Left kidney (tissue), 8 donors: ENCODE results near the gene CARTPT. TPM values are rescaled to one million over a fixed set of nuclear protein-coding genes. Genes with fewer than 3 reads are reported as not detected.

Source experiments
- DNase-seq: peaks from one replicate; pipeline ENCODE4 v3.0.0-alpha.2; 2013
- long read RNA-seq, 8 donors: transcript quantifications; one replicate each; lab custom pipeline, GENCODE V29; 2026
- polyA plus RNA-seq: library from polyadenylated mRNA; unstranded; fragments of 120-200 nt; gene quantifications from one replicate; pipeline ENCODE4 v1.2.1, GENCODE V29; 2013; ENCODE audit not compliant: insufficient read length

The CARTPT gene
- not detected for polyA plus RNA-seq
- long read RNA-seq, donor 1, result 0 reads
- long read RNA-seq, donor 2, result 0 reads
- long read RNA-seq, donor 3, result 0 reads
- long read RNA-seq, donor 4, result 0 reads
- long read RNA-seq, donor 5, result 0 reads
- long read RNA-seq, donor 6, result 0 reads
- long read RNA-seq, donor 7, result 0 reads
- long read RNA-seq, donor 8, result 0 reads

DNA sequence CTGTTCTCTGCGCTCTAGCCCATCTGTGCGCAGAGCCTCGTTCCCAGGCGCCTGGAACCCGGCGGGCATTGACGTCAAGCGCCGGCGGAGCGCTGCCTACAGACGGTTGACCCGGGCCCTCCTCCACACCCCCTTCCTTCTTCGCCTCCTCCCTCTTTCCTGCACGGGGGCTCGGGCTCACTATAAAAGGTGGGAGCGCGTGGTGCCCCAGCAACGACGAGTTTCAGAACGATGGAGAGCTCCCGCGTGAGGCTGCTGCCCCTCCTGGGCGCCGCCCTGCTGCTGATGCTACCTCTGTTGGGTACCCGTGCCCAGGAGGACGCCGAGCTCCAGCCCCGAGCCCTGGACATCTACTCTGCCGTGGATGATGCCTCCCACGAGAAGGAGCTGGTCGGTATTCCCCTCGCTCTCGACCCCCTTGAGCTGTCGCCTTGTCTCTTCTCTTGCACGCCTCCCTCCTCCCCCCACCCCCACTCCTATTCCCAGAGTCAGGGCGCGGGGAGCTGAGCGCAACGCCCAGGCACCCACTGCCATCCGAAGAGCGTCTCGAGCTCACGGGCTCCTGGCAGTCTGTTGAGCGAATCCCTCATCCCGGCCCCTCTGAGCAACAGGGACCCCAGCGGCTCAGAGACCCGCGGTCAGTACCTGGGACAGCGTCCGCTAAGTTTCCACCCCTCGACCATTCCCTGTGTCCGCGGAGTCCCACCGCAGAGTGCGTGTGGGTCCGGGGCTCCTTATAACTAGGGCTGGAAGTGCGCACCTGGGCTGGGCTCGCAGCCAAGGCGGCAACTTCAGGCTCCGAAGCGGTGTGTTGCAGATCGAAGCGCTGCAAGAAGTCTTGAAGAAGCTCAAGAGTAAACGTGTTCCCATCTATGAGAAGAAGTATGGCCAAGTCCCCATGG, at the start of gene CARTPT:
Gene CARTPT (plus strand): TSS at position 213 of the 902 bp plus-strand sequence. CDS start 19 bp downstream, at position 232.
- peak; percentile 66 for DNase-seq

DNA sequence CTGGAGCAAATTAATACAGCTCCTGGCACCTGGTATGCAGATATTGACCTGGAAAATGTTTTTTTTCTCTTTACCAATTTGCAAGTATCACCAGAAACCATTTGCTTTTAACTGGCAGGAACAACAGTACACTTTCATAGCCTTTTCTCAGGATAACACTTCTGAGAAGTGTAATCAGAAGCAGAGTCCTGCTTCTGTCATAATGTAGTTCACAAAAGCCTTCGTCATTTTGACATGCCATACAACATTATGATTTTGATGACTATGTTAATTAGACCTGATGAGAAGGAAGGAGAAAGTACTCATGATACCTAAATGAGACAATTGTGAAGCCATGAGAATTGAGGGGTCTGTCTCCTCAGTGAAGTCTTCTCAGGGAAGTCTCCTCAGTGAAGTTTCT, 41.1 kb upstream of the CARTPT start:
- DNase-seq, result no peak

- DNase-seq, result no peak
Observed at GRCh38 chr5:71679714-71680113, 39.4 kb upstream of the CARTPT start.

- DNase-seq, result no peak
Observed at GRCh38 chr5:71680510-71680909, 38.6 kb upstream of the CARTPT start.

- DNase-seq, result no peak
Observed at GRCh38 chr5:71681296-71681695, 37.8 kb upstream of the CARTPT start.

- no peak for DNase-seq
Observed at GRCh38 chr5:71684309-71684708, 34.8 kb upstream of the CARTPT start.

- no peak for DNase-seq
Observed at GRCh38 chr5:71693828-71694427, 25.1 kb upstream of the CARTPT start.

GRCh38 chr5:71695071-71695470, 24.0 kb upstream of the CARTPT start:
- DNase-seq, result no peak

DNA sequence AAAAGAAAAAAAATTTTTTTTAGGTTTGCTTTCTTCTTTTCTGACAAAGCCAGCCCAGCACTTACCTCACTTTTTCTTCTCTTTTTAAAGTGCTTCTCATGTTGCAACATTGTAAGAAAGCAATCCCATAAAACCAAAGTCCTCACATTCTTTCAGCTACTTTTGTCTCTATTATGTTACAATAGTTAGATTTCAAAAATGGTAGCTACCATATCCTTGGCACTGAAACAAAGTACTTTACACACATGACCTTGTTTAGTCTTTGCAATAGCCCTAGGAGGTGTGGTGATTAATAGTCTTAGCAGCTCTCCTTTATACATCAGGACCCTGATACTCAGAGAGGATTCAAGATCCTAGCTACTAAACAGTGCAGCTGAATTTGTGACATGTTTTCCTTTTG, 23.5 kb upstream of the CARTPT start:
- no peak for DNase-seq

- no peak for DNase-seq
Observed at GRCh38 chr5:71697967-71698366, 21.1 kb upstream of the CARTPT start.

GRCh38 chr5:71699233-71699632, 19.8 kb upstream of the CARTPT start:
- no peak for DNase-seq

- no peak for DNase-seq
Observed at GRCh38 chr5:71699751-71700150, 19.3 kb upstream of the CARTPT start.

DNA sequence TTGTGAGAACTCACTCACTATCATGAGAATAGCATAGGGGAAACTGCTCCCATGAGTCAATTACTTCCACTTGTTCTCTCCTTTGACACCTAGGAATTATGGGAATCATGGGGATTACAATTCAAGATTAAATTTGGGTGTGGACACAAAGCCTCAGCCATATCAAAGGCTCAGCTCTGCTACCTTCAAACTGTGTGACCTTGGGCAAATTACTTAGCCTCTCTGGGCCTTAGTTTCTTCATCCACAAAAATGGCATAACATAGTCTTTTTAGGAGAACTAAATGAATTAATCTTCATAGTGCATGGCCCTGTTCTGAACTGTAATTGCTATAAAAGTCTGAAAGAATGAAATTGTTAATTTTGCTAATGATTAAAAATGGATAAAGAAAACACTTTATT, 18.3 kb upstream of the CARTPT start:
- DNase-seq, result no peak

DNA sequence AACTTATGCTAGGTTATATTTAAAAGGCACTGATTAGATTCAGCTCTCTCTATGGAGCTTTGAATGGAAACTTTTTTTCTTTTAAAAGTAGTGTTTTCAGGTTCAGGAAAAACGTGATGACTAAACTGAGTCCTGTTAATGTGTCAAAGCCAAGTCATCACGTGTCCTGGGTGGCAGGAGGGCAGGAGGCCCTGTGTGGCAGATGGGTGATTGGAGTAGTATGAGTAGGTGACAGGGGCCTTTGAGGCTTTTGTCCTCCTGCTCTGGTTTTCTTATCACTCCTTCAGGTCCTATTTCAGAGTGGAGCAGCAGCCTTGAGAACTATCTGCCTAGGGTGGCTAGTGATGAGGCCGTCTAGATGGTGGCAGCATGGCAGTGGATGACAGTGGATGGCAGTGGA, 17.7 kb upstream of the CARTPT start:
- no peak for DNase-seq

DNA sequence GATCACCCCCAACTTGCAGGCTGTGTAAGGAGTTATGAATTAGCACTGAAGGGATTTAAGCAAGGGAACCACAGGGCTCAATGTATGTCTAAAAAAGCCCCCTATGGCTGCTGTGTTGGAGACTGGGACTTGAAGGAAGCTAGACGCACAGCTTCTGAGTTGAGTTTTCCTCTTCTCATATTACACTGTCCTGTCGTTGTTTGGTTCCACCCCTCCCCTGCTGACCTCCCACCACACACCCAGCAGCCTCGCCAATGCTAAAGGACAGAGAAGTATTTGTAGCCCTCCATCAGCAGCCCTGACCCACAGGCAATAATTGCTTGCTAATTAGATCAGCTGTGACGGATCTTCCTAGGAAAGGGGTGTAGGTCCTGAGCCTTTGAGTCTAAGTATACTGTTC, 15.1 kb upstream of the CARTPT start:
- no peak for DNase-seq

GRCh38 chr5:71705421-71705820, 13.7 kb upstream of the CARTPT start:
- no peak for DNase-seq

GRCh38 chr5:71706906-71707305, 12.2 kb upstream of the CARTPT start:
- no peak for DNase-seq

DNA sequence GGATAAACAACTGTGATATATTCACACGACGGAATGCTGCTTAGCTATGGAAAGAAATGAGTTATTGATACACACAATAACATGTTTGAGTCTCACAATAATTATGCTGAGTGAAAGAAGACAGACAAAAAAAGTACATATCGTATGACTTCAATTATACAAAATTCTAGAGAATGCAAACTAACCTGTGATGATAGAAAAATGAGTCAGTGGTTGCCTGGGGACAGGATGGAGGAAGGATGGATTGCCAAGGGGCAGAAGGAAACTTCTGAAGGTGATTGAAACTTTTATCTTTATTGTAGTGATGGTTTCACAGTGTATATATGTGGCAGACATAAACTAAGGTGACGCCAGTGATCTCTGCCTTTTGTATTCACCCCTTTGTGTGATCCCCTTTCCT, 7.5 kb upstream of the CARTPT start:
- DNase-seq, result no peak

DNA sequence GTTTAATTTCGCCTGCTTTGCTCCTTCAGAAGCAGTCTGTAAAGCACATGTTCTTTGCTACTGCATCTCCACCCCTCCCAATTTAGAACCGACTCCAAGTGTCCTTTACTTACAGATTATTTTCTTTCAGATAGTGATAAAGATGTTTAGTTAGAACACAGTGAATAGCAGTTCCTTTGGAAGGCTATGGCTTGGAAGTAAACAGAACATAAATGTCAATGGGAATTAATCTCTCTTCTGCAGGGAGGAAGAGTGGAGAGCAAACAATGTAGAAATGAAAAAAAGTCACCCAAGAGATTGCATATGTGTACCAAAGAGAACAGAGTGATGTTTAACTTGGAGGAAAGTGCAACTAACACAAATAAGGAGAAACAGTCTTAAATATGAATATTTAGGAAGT, 4.2 kb upstream of the CARTPT start:
- no peak for DNase-seq

DNA sequence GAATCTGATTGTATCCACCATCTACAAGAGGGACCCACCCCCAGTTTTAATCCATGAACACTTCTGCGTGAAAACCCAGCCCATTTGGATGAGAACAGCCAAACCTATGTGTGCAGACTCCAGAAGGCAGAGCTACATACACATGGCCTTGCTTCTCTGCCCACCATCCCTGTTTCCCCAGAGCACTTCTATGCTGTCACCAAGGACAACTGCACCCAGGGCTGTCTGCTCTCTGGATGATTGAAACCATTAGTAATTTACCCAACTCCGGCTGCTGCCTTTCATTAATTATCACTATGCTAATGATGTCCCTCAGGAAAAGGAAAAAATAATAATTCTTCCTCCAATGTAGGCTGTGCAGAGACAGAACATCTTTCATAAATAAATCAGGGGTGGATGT, 8.9 kb downstream of the CARTPT start:
- no peak for DNase-seq

GRCh38 chr5:71731015-71731414, 11.9 kb downstream of the CARTPT start:
- DNase-seq, result no peak

GRCh38 chr5:71732011-71732410, 12.9 kb downstream of the CARTPT start:
- no peak for DNase-seq

DNA sequence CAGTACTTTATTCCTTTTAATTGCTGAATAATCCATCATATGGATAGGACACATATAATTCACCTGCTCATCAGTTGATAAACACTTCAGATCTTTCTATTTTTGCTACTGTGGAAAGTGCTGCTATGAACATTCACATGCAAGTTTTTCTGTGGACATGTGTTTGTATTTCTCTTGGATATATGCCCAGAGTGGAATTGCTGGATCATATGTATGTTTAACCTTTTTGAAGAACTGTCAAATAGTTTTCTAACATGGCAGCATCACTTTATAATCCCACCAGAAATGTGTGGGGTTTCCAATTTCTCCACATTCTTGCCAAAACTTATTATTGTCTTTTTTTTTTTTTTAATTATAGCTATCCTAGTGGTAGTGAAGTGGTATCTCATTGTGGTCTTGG, 15.1 kb downstream of the CARTPT start:
- DNase-seq, result no peak
